ENCODE results near the gene CDH4.

DNA sequence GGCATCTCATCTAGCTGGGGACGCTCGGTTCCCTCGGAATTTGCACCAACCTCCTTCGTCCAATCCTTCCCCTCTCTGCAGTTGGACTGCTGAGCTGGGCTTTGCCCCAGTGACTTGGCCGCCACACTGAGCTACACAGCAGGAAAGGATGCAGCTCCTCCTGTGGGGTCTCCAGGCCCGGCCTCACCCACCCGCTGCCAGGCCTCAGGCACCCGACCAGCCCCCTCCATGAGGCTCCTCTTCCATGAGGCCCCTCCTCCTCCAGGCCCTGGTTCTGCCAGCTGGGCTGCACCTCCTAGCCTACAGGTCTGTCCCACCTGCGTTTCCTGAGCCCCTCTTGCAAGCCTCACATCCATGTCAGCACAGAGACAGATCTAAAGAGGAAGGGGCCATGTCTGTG lies 443.7 kb downstream of the CDH4 start:
- TF ChIP-seq CTCF (IDR thresholded peaks at IDR 0.05 in 8 of 11, conservative IDR thresholded peaks at IDR 0.05 in 3 of 11) (no peak), POLR2A (IDR thresholded peaks at IDR 0.05) (no peak)
